ENCODE results near the gene KRT38. TPM values are rescaled to one million over a fixed set of nuclear protein-coding genes. Genes with fewer than 3 reads are reported as not detected.

The KRT38 gene
- not detected for total RNA-seq
- polyA plus RNA-seq (ENCODE audit: insufficient read depth in 1 of 8, insufficient read length in 8 of 8, low replicate concordance in 1 of 8): not detected
- long read RNA-seq, donor 1: 0 reads
- long read RNA-seq, donor 2: 0 reads
- long read RNA-seq, donor 3: 0 reads
- long read RNA-seq, donor 4: 0 reads
- long read RNA-seq, donor 5: 0 reads
- long read RNA-seq, donor 6: 0 reads
- long read RNA-seq, donor 7: 0 reads
- long read RNA-seq, donor 8: 0 reads
- long read RNA-seq, donor 9: 0 reads
- long read RNA-seq, donor 10: 0 reads
- long read RNA-seq, donor 11: 0 reads

GRCh38 chr17:41440531-41441033 lies at the start of gene KRT38:
KRT38 (minus strand) TSS chr17:41440983; CDS start chr17:41440921, 62 bp downstream.
- no peak for DNase-seq
- no peaks in the 10 kb centered on the region for H3K9me3 ChIP-seq (replicated peaks; ENCODE audit: control insufficient read depth, low read depth, low read length)
- H3K4me3 ChIP-seq (ENCODE audit: low read length): no peak within 1 kb of the TSS
- H3K4me1 ChIP-seq (ENCODE audit: control insufficient read depth, insufficient read depth, low read length): no peaks in the 10 kb centered on the region
- H3K36me3 ChIP-seq (ENCODE audit: control insufficient read depth, insufficient read depth, low read length): no peaks in the 10 kb centered on the region
- H3K27ac ChIP-seq (ENCODE audit: low read length): no peak within 1 kb of the TSS
- H3K27me3 ChIP-seq (ENCODE audit: control insufficient read depth, insufficient read depth, low read length): peaks cover 8% of the 10 kb centered on the region
- 96% methylated on average over 4 of the region's 10 CpGs for WGBS (ENCODE audit: insufficient coverage)

GRCh38 chr17:41489531-41489930 lies 48.7 kb upstream of the KRT38 start, which contains the start of gene KRT36:
KRT36 (minus strand) TSS chr17:41489910; CDS start chr17:41489864, 46 bp downstream.
- no peak for DNase-seq
- no peak within 1 kb of the TSS for H3K27ac ChIP-seq (ENCODE audit: low read length)
- H3K9me3 ChIP-seq (replicated peaks; ENCODE audit: control insufficient read depth, low read depth, low read length): no peaks in the 10 kb centered on the region
- WGBS (ENCODE audit: insufficient coverage): 89% methylated on average over 12 of the region's 12 CpGs
- H3K4me1 ChIP-seq (ENCODE audit: control insufficient read depth, insufficient read depth, low read length): peaks cover 6% of the 10 kb centered on the region
- peaks cover 9% of the 10 kb centered on the region for H3K27me3 ChIP-seq (ENCODE audit: control insufficient read depth, insufficient read depth, low read length)
- H3K4me3 ChIP-seq (ENCODE audit: low read length): no peak within 1 kb of the TSS
- H3K36me3 ChIP-seq (ENCODE audit: control insufficient read depth, insufficient read depth, low read length): no peaks in the 10 kb centered on the region

DNA sequence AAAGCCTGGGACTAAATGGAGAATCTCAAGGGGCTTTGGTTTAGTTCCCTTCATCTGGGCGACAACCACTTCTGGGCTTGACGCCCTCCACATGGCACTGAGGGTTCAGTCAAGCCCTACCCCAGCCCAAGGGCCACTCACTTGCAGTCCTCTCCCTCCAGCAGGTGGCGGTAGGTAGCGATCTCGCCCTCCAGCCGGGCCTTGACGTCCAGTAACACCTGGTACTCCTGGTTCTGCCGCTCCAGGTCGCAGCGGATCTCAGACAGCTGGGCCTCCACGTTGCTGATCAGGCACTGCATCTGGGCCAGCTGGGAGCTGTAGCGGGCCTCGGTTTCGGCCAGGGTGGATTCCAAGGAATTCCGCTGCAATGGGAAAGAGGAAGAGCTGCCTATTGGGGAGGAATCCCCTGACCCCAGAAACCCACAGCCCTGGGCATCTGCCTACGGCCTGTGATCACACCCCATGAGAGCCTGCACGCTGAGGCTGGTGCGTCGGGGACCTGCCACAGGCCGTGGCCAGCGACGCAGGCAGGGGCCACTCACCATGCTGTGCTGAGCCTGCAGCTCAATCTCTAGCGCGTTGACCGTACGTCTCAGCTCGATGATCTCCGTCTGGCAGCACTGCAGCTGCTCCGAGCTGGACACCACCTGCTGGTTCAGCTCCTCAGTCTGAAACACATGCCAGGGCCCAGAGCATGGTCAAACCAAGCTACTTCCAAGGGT lies 46.2 kb upstream of the KRT38 start:
- DNase-seq: no peak
- H3K9me3 ChIP-seq (replicated peaks; ENCODE audit: control insufficient read depth, low read depth, low read length): no peaks in the 10 kb centered on the region
- H3K4me1 ChIP-seq (ENCODE audit: control insufficient read depth, insufficient read depth, low read length): no peaks in the 10 kb centered on the region
- no peak overlapping the region for H3K4me3 ChIP-seq (ENCODE audit: low read length)
- no peaks in the 10 kb centered on the region for H3K36me3 ChIP-seq (ENCODE audit: control insufficient read depth, insufficient read depth, low read length)
- 62% methylated on average over 19 of the region's 29 CpGs for WGBS (ENCODE audit: insufficient coverage)
- H3K27me3 ChIP-seq (ENCODE audit: control insufficient read depth, insufficient read depth, low read length): peaks cover 11% of the 10 kb centered on the region
- H3K27ac ChIP-seq (ENCODE audit: low read length): no peak overlapping the region

- 94% methylated on average over 13 of the region's 13 CpGs for whole genome bisulfite sequencing (ENCODE audit: insufficient coverage)
- H3K27me3 ChIP-seq (ENCODE audit: control insufficient read depth, insufficient read depth, low read length): peaks cover 8% of the 10 kb centered on the region
Measured at GRCh38 chr17:41486316-41486715, 45.5 kb upstream of the KRT38 start.

DNA sequence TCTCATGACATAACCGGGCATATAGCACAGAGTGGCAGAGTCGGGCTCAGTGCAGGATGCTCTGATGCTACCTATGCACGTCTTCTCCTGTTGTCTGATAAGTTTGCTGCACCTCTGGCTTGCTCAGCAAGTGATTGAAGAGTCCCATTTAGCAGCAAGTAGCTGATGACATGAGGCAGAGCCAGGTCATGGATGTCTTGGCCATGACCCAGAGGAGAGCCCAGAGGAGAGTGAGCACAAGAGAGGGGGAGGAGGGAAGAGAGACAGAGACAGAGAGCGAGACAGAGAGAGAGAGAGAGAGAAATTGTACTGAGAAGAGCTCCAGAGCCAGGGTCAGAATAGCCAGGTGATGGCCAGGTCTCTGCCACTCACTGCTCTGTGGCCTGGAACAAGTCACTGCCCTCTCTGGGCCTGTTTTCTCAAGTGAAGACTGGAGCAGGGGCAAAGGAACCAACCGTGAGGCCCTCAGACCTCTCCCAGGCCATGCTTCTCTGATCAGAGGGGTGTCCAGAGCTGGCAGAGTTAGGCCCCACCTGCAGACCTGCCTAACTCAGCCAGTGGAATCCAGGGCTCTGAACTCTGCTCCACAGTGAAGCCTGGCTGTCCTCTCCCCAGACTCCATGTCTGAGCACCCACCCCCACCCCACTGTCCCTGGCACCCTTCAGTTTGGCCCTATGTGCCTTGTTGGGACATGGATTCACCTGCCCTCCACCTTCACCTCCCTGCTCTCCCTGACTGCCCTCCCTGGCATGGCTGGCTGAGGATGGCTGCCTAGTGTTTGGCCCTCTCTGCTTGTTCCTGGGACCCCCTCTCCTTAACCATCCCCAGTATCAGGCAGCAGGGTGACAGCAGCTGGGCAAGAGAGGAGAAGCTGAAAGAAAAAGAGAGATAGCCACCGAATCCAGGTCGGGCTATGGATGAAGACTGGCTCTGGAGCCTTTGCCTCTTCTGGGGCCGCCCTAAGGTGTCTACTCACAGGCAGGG lies 44.4 kb upstream of the KRT38 start:
- Histone ChIP-seq H3K4me3 (ENCODE audit: low read length) (no peak overlapping the region), H3K4me1 (ENCODE audit: control insufficient read depth, insufficient read depth, low read length) (no peaks in the 10 kb centered on the region), H3K36me3 (ENCODE audit: control insufficient read depth, insufficient read depth, low read length) (no peaks in the 10 kb centered on the region), H3K27me3 (ENCODE audit: control insufficient read depth, insufficient read depth, low read length) (peaks cover 6% of the 10 kb centered on the region), H3K9me3 (replicated peaks; ENCODE audit: control insufficient read depth, low read depth, low read length) (no peaks in the 10 kb centered on the region), H3K27ac (ENCODE audit: low read length) (no peak overlapping the region)
- 83% methylated on average over 8 of the region's 8 CpGs for WGBS (ENCODE audit: insufficient coverage)
- no peak for DNase-seq

More at GRCh38 chr17:41486316-41486715, 45.5 kb upstream of the KRT38 start:
- H3K4me1 ChIP-seq (ENCODE audit: control insufficient read depth, insufficient read depth, low read length): no peaks in the 10 kb centered on the region
- H3K4me3 ChIP-seq (ENCODE audit: low read length): no peak overlapping the region
- DNase-seq: no peak
- no peaks in the 10 kb centered on the region for H3K36me3 ChIP-seq (ENCODE audit: control insufficient read depth, insufficient read depth, low read length)
- no peak overlapping the region for H3K27ac ChIP-seq (ENCODE audit: low read length)
- no peaks in the 10 kb centered on the region for H3K9me3 ChIP-seq (replicated peaks; ENCODE audit: control insufficient read depth, low read depth, low read length)

- Histone ChIP-seq H3K27ac (ENCODE audit: low read length) (no peak overlapping the region), H3K4me3 (ENCODE audit: low read length) (no peak overlapping the region), H3K36me3 (ENCODE audit: control insufficient read depth, insufficient read depth, low read length) (no peaks in the 10 kb centered on the region), H3K27me3 (ENCODE audit: control insufficient read depth, insufficient read depth, low read length) (peaks cover 6% of the 10 kb centered on the region), H3K9me3 (replicated peaks; ENCODE audit: control insufficient read depth, low read depth, low read length) (no peaks in the 10 kb centered on the region), H3K4me1 (ENCODE audit: control insufficient read depth, insufficient read depth, low read length) (no peaks in the 10 kb centered on the region)
- DNase-seq: no peak
- WGBS (ENCODE audit: insufficient coverage): 66% methylated on average over 2 of the region's 7 CpGs
Measured at GRCh38 chr17:41483991-41484826, 43.4 kb upstream of the KRT38 start.

DNA sequence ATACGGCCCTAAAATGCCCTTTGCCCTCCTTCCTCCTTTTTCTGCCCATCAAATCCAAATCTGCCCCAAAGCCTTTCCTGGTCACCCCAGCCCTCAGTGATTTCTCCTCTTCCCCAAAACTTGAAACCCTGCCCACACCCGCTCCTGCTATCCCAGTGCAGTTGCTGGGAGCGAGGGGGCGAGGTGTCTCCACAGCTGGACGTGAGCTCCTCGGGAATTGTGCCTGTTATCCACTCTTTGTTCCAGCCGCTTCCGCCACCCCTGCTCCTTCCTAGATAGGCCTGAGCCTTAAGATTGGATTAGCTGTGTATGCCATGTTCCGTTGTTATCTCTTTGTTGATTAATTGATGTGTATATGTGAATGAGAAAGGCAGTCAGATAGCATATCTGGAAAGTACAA lies 42.7 kb upstream of the KRT38 start:
- 41% methylated on average over 2 of the region's 9 CpGs for WGBS (ENCODE audit: insufficient coverage)
- Histone ChIP-seq H3K9me3 (replicated peaks; ENCODE audit: control insufficient read depth, low read depth, low read length) (no peaks in the 10 kb centered on the region), H3K27ac (ENCODE audit: low read length) (no peak overlapping the region), H3K4me1 (ENCODE audit: control insufficient read depth, insufficient read depth, low read length) (no peaks in the 10 kb centered on the region), H3K36me3 (ENCODE audit: control insufficient read depth, insufficient read depth, low read length) (no peaks in the 10 kb centered on the region), H3K4me3 (ENCODE audit: low read length) (no peak overlapping the region), H3K27me3 (ENCODE audit: control insufficient read depth, insufficient read depth, low read length) (peaks cover 6% of the 10 kb centered on the region)
- DNase-seq: no peak

DNA sequence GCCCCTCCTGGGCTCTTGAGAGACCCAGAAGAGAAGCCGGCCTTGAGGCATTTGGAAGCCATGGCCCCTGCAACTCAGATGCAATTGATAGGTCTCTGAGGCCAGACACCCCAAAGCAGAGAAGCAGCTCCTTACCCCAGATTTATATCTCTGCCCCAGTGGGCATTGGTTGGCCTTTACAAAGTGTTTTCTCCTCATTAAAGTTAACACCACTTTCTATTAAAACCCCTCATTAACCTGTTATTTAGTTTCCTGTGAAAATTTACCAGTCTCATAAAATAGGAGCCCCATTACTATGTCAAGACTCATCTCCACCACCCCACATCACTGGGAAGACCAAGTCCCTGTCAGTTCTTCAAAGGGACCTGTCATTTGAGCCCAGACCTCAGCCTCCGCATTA lies 40.3 kb upstream of the KRT38 start, which contains the start of gene KRT35:
Gene KRT35 (minus strand): TSS at position 116 of the 400 bp plus-strand sequence. CDS start 54 bp downstream, at position 62.
- Histone ChIP-seq H3K9me3 (replicated peaks; ENCODE audit: control insufficient read depth, low read depth, low read length) (no peaks in the 10 kb centered on the region), H3K36me3 (ENCODE audit: control insufficient read depth, insufficient read depth, low read length) (no peaks in the 10 kb centered on the region), H3K27me3 (ENCODE audit: control insufficient read depth, insufficient read depth, low read length) (peaks cover 2% of the 10 kb centered on the region), H3K4me1 (ENCODE audit: control insufficient read depth, insufficient read depth, low read length) (no peaks in the 10 kb centered on the region), H3K27ac (ENCODE audit: low read length) (no peak within 1 kb of the TSS), H3K4me3 (ENCODE audit: low read length) (no peak within 1 kb of the TSS)
- 75% methylated on average over 2 of the region's 2 CpGs for WGBS (ENCODE audit: insufficient coverage)
- no peak for DNase-seq

DNA sequence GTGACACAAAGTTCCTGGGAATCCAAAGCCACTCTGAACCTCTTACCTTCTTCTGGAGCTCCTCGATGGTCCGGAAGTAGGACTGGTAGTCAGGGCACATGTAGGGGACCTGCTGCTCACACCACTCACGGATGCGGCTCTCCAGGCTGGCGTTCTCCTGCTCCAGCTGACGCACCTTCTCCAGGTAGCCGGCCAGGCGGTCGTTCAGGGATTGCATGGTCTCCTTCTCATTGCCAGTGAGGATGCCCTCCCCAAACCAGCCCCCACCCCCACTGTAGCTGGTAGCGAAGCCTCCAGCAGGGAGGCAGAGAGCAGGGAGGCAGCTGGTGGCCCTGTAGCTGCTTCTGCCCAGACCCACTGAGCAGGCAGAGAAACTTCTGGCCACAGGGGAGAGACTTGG lies 39.8 kb upstream of the KRT38 start:
- Histone ChIP-seq H3K36me3 (ENCODE audit: control insufficient read depth, insufficient read depth, low read length) (no peaks in the 10 kb centered on the region), H3K27ac (ENCODE audit: low read length) (no peak overlapping the region), H3K27me3 (ENCODE audit: control insufficient read depth, insufficient read depth, low read length) (peaks cover 2% of the 10 kb centered on the region), H3K4me3 (ENCODE audit: low read length) (no peak overlapping the region), H3K9me3 (replicated peaks; ENCODE audit: control insufficient read depth, low read depth, low read length) (no peaks in the 10 kb centered on the region), H3K4me1 (ENCODE audit: control insufficient read depth, insufficient read depth, low read length) (no peaks in the 10 kb centered on the region)
- DNase-seq: no peak
- WGBS (ENCODE audit: insufficient coverage): 95% methylated on average over 3 of the region's 10 CpGs
